Measurements from ENCODE around the gene MTARC2.

Gene MTARC2

GRCh38 chr1:220748089-220748934 lies at the start of gene MTARC2:
Gene MTARC2, plus strand, starts transcription at chr1:220748322. Its CDS starts 210 bp downstream, at chr1:220748532.
- Histone ChIP-seq H3K27me3 (replicated peaks; ENCODE audit: control insufficient read depth, insufficient read depth, low read length) (no peaks in the 10 kb centered on the region), H3K36me3 (ENCODE audit: control insufficient read depth, insufficient read depth, low read length) (no peaks in the 10 kb centered on the region; the same call in 1 of the 2 replicates), H3K4me3 (replicated peaks; ENCODE audit: low read depth, low read length) (peak within 1 kb of the TSS; percentile 72)
- TF ChIP-seq CTCF (IDR thresholded peaks at IDR 0.05; ENCODE audit: insufficient read depth, low read length, poor library complexity, severe bottlenecking): no peak
- peak; percentile 66 for DNase-seq (ENCODE audit: extremely low read depth, insufficient read length)

- no peak for TF ChIP-seq CTCF (IDR thresholded peaks at IDR 0.05; ENCODE audit: insufficient read depth, low read length, poor library complexity, severe bottlenecking)
- H3K4me3 ChIP-seq (replicated peaks; ENCODE audit: low read depth, low read length): no peak overlapping the region
- no peaks in the 10 kb centered on the region for H3K27me3 ChIP-seq (replicated peaks; ENCODE audit: control insufficient read depth, insufficient read depth, low read length)
- no peak for DNase-seq (ENCODE audit: extremely low read depth, insufficient read length)
- H3K36me3 ChIP-seq (ENCODE audit: control insufficient read depth, insufficient read depth, low read length): no peaks in the 10 kb centered on the region
Observed at GRCh38 chr1:220698607-220699016, 49.5 kb upstream of the MTARC2 start.

DNA sequence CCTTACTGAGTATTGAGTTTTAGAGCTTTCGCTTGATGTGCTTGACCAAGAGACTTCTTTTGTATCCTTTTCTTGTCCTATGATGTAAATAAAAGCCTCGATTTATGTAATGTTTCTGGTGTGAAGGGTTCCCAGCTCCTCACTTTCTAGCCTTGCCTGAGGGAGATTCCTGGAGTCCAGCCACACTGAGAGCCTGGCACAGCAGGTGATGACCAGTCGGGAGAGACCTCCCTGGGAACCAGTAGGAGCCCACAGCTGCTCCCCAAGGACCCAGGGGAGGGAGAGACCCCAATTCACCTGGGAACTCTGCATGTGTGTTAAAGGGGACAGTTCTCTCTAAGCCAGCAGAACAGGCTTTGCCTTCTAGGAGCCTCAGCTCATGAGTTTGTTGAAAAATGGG lies 49.1 kb upstream of the MTARC2 start:
- DNase-seq (ENCODE audit: extremely low read depth, insufficient read length): no peak

DNA sequence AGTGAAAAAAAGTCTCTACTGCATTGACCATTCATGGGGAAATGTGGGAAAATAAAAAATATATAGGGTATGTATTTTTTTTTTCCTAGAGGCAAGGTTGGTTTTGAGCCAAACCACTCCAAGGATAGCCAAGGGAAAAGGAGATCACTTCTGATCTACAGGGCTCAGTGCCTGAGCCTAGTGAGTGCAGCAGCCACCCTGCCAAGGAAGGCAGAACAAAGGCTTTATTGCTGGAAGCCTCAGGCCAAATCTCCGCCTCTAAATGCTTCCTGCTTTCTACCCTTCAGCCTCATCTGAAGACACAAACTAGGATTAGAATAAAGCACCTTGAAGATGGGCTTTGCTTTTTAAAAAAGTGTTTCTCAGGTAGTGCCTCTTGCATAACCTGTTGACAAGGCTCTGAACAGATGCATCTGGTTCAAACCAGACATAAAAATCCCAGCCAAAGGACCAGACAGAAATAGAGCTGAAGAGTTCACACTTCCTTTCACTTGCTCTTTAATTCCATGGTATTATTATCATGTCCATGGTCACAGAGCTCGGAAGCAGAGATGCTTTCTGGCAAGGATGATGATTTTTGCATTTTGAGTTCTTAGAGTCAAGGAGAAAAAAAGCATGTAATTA lies 47.5 kb upstream of the MTARC2 start:
- H3K27me3 ChIP-seq (replicated peaks; ENCODE audit: control insufficient read depth, insufficient read depth, low read length): no peaks in the 10 kb centered on the region
- TF ChIP-seq CTCF (IDR thresholded peaks at IDR 0.05; ENCODE audit: insufficient read depth, low read length, poor library complexity, severe bottlenecking): no peak
- no peak for DNase-seq (ENCODE audit: extremely low read depth, insufficient read length)
- H3K4me3 ChIP-seq (replicated peaks; ENCODE audit: low read depth, low read length): no peak overlapping the region
- H3K36me3 ChIP-seq (ENCODE audit: control insufficient read depth, insufficient read depth, low read length): no peaks in the 10 kb centered on the region

More for the DNA sequence above, 49.1 kb upstream of the MTARC2 start:
- Histone ChIP-seq H3K4me3 (replicated peaks; ENCODE audit: low read depth, low read length) (no peak overlapping the region), H3K27me3 (replicated peaks; ENCODE audit: control insufficient read depth, insufficient read depth, low read length) (no peaks in the 10 kb centered on the region), H3K36me3 (ENCODE audit: control insufficient read depth, insufficient read depth, low read length) (no peaks in the 10 kb centered on the region)
- no peak for TF ChIP-seq CTCF (IDR thresholded peaks at IDR 0.05; ENCODE audit: insufficient read depth, low read length, poor library complexity, severe bottlenecking)

- H3K4me3 ChIP-seq (replicated peaks; ENCODE audit: low read depth, low read length): no peak overlapping the region
- TF ChIP-seq CTCF (IDR thresholded peaks at IDR 0.05; ENCODE audit: insufficient read depth, low read length, poor library complexity, severe bottlenecking): no peak
- H3K27me3 ChIP-seq (replicated peaks; ENCODE audit: control insufficient read depth, insufficient read depth, low read length): no peaks in the 10 kb centered on the region
- H3K36me3 ChIP-seq (ENCODE audit: control insufficient read depth, insufficient read depth, low read length): no peaks in the 10 kb centered on the region
- peak; percentile 52 for DNase-seq (ENCODE audit: extremely low read depth, insufficient read length)
Observed at GRCh38 chr1:220701974-220702373, 46.1 kb upstream of the MTARC2 start.
